H1 (cell line): Measurements from ENCODE around the gene ZNF592. TPM values are rescaled to one million over a fixed set of nuclear protein-coding genes. Genes with fewer than 3 reads are reported as not detected.

Experiments used
- ATF3 ChIP-seq: IDR thresholded peaks from 2 replicates; pipeline ENCODE4 v1.6.1; 2011; ENCODE audit warnings: low read depth, mild to moderate bottlenecking, low read length; ENCODE audit not compliant: insufficient read depth
- BCL11A ChIP-seq, 2 experiments: IDR thresholded peaks; one replicate each; pipeline ENCODE4 v1.6.1; 2011; ENCODE audit warnings: low read depth in 2 of 2, low read length in 2 of 2, mild to moderate bottlenecking in 2 of 2
- BRCA1 ChIP-seq: IDR thresholded peaks from 2 replicates; pipeline ENCODE4 v1.6.1; 2012; ENCODE audit warnings: low read depth, low read length, improper control_type of control experiment
- EZH2 ChIP-seq: fragments of 200-600 bp; sonication (generic); IDR thresholded peaks from 2 replicates; pipeline ENCODE4 v1.7.1; 2012; ENCODE audit warnings: low read depth, mild to moderate bottlenecking, moderate library complexity, low read length, inconsistent platforms; ENCODE audit not compliant: severe bottlenecking
- JUND ChIP-seq: IDR thresholded peaks from 2 replicates; pipeline ENCODE4 v1.6.1; 2011; ENCODE audit warnings: mild to moderate bottlenecking, improper control_type of control experiment, low read length
- SIN3A ChIP-seq, 2 experiments: IDR thresholded peaks in 1 of 2; conservative IDR thresholded peaks in 1 of 2; 2 replicates each; pipeline ENCODE4 v1.6.1; 2011 to 2012; ENCODE audit warnings: low read length in 2 of 2, improper control_type of control experiment in 1 of 2, low read depth in 1 of 2, mild to moderate bottlenecking in 1 of 2
- SIRT6 ChIP-seq: IDR thresholded peaks from one replicate; pipeline ENCODE4 v1.7.1; 2012; ENCODE audit warnings: low read length, inconsistent platforms
- polyA plus RNA-seq, 7 experiments: library from polyadenylated mRNA; depleted of rRNA in 3 of 7; stranded (reverse) in 5 of 7; unstranded in 2 of 7; fragments of >200 nt in 5 of 7; fragments of 200-250 nt in 2 of 7; gene quantifications; 1 replicate in 5 of 7; 2 replicates in 1 of 7; 4 replicates in 1 of 7; pipeline versions ENCODE4 v1.2.1 to v1.2.3, GENCODE V29; 2011 to 2013; ENCODE audit warnings: missing spikeins in 2 of 7, mixed read lengths in 2 of 7
- total RNA-seq: library from RNA; stranded (reverse); fragmentation: NEBNext Ultra II Directional; extraction: Animal tissue kit (Norgen Biotek cat#: 25700); gene quantifications from 2 replicates; pipeline ENCODE4 v1.2.1, GENCODE V29; 2021

The ZNF592 gene
- total and polyA plus RNA-seq, 2 of the 8 experiments (the other 6 are each of a cell fraction or from before 2014, with no cell fraction given): 14.2 to 33.0 TPM

- TF ChIP-seq BRCA1 (no peak), BCL11A (IDR thresholded peaks at IDR 0.05; ENCODE audit: low read depth in 2 of 2, low read length in 2 of 2) (no peak), JUND (no peak), ATF3 (no peak), SIRT6 (no peak), EZH2 (no peak), SIN3A (conservative IDR thresholded peaks at IDR 0.05 in 1 of 2, IDR thresholded peaks at IDR 0.05 in 1 of 2; ENCODE audit: low read depth in 1 of 2, low read length in 2 of 2) (no peak)
- TF ChIP-seq, all 59 proteins: peak for 0
Observed at GRCh38 chr15:84833447-84834228, 85.2 kb downstream of the ZNF592 start (continued).
